SHP77 treated with DMSO at 0.1 percent for 48 hours (cell line): ENCODE data around the gene GLP1R.

ENCODE experiments used
- DNase-seq: peaks from one replicate; lab custom pipeline; 2025; lab: John Stamatoyannopoulos, UW

GLP1R gene

DNA sequence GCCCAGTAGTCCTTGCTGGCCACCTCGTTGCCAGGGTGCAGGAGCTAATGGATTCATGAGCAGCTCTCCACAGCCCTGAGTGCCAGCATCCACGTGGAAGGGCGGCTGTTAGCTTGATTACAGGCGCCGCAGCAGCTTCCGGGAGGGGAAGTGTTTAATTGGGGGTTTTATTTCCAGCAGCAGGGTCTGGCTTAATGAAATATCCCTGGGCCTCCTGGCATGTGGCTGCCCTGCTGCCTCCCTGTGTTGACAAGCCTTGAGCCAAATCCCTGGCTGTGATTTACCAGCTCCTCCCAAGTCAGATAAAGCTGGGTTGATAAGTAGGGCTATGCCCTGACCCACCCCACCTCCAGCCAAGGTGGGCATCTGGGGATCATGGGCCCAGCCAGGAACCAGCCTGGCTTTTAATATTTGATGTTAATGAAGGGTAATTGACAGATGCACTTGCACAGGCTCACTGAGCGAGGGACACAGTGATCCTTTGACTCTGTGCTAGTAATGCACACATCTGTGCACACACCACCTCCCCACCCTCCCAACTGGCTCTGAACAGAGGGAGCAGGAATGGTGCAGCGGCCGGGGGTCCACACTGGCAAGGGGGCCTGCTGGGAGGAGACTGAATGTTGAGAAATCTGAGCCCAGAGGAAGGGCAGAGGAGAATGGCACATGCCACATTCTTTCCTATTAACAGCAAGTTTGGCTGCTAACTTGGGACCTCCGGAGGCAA, 13.6 kb downstream of the GLP1R start:
- no peak for DNase-seq

DNA sequence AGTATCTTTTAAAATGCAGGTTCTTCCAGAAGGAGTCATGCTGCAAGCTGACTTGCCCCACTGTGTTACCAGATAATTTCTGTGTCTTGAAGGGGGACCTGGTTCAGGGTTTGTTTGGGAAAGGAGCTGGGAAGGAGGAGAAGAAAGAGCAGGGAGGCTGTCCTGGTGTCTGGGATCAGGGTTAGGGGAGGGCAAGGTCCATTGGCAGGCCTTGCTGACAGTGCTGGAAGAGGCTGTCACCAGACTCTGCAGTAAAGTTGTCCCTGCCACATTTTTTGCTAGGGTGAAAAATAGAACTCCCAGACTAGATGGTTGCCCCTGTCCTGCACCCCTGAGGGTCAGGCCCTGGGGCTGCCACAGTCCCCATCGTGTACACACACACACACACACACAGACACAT, 14.9 kb downstream of the GLP1R start:
- no peak for DNase-seq

DNA sequence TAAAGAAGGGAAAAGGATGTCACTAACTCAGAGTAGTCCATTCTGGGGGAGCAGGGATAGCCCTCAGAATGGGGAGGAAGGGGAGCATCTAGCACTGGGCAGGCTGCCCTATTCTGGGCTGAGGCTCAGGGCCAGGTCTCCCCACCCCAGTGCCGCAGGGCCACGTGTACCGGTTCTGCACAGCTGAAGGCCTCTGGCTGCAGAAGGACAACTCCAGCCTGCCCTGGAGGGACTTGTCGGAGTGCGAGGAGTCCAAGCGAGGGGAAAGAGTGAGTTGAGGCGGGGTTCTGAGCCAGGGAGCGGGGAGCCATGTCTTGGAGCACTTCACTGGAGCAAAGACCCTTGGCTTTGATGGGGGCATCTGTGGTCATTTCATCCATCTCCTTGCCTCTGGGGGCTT, 17.0 kb downstream of the GLP1R start:
- DNase-seq: no peak

DNA sequence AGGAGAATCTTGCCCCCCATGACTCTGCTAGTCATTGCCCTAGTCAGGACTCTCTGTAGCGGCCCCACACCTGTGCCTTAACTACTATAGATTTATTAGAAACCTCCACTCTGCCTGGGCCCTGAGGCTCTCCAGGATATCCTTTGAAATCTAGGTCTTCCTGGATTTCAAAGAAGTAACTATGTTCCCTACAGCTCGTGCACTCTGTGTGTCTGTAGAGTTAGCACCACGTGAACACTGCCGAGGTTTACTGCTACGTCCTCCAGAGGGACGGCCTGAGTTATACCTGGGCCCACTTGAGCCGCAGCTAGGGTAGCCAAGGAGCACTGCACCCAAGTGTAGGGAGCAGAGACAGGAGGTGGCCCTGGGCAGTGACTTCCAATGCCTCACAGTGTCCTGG, 19.8 kb downstream of the GLP1R start:
- DNase-seq: no peak

DNA sequence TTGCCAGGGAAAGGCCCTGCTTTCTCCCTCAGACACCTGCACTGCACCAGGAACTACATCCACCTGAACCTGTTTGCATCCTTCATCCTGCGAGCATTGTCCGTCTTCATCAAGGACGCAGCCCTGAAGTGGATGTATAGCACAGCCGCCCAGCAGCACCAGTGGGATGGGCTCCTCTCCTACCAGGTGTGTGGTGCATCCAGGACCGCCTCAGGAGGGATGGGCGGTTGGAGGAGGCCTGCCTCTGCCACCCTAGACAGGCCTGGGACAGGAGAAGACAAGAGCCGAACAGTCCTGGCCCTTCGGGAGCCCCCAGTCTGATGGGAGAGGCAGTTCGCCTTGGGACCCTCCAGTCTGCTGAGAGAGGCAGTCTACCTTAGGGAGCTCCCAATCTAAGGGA, 24.2 kb downstream of the GLP1R start:
- DNase-seq: no peak

DNA sequence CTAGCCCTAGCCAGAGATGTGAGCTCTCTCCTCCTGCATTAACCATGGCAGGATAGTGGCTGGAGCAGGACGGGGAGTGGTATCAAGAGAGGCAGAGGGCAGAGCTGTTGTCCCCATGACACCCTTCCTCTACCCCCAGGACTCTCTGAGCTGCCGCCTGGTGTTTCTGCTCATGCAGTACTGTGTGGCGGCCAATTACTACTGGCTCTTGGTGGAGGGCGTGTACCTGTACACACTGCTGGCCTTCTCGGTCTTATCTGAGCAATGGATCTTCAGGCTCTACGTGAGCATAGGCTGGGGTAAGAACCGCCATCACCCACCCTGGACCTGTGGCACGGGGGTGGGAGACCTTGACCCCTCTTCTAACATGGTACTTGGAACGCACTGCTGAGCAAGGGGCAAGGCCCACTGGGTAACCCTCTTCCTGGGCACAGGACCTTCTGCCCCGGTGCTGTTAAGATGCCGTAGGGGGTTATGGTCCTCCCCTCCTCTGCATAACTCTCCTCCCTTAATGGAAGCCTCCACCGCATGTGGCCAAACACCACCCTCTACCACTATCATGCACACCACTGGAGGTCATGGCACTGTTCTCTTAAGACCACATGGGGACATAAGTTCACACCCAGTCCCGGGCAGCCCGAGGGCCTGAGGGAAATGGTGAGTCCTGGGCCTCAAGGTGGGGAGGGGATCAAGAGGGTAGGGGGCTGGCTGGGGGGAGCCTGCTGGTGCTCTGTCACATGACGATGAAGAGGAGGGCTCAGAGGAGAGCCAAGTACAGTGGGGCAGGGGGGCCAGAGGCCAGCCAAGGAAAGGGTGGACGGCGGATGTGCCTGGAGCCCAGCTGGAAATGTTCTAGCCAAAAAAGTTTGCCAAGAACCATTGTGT, 25.1 kb downstream of the GLP1R start:
- no peak for DNase-seq

DNA sequence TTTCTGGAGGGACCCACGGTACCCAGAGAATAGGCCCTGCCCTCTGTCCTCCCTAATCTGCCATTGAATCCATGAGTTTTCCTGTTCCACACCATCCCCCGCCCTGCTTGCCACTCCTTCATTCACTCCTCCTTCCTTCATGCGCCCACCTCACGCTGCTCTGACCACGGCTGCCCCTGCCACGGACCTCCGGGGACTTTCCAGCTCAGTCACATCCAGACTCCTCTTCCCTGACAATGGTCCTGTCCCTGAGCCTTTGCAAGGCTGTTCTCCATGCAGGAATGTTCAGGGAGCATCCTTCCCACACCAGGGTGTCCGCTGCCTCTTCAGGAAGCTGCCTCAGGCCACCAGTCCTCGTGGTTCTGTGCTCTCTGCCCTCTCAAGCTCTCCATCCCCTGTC, 25.9 kb downstream of the GLP1R start:
- no peak for DNase-seq

DNA sequence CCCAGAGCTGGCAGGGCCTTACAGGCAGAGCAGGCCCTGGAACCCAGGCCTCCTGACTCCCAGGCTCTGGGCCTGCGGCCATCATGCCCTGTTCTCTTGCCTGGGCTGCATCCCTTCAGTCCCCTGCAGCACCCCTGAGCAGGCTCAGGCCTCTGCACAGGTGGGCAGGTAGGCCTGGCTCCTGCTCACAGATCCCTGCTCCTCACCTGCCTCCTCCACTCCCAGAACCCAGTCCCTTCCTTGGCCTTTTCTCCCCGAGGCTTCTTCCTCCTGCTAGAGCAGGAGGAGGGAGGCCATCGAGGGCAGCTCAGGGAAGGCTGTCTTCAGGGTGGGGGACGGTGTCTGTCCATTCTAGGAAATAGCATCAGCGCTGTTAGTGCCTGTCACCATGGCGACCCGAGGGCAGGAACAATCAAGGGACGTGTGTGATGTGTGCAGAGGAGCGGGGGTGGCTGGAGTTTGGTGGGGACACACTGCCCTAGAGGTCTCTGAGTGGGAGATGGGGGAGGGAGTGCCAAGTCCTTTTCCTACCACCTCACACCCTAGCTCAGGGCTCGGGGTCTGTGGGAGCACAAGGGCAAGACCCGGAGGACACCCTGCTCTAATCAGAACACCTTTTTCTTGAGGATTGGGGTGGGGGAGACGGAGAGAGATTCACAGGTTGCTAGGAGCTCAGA, 26.6 kb downstream of the GLP1R start:
- DNase-seq: no peak

DNA sequence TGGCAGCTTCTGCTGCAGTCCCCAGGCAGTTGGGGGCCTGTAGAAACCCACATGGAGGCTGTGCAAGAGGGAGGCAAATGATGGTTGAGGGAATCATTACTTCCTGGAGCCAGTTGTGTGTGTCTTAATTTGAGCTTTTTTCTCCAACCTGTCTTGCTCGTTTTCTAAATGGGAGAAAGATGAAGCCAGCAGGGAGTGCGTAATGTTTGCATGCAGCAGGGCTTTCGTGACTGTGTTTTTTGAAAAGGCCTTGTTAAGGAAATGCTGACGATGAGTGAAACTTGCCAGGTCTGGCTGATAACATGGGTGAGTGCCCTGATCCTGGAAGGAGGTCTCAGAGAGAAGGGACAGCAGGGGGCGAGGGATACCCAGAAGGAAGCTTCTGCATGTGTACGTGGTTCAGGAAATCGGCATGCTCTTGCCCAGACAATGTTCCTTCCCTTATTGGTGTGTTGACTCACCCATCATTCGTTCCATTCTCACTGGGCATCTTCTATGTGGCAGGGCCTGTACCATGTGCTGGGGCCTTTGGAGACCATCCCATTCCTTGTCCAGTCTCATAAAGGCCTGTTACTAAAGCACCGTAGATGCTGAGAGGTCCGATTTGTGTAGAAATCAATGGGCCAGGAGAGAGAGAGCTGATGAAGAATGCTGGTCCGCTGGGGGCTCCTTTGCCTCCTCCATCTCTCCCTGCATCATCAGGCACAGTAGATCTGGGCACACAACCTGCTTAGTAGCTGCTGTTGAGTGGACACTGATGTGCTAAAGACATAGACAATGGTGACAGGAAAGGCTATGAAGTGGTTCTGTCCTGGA, 27.4 kb downstream of the GLP1R start:
- DNase-seq: no peak

DNA sequence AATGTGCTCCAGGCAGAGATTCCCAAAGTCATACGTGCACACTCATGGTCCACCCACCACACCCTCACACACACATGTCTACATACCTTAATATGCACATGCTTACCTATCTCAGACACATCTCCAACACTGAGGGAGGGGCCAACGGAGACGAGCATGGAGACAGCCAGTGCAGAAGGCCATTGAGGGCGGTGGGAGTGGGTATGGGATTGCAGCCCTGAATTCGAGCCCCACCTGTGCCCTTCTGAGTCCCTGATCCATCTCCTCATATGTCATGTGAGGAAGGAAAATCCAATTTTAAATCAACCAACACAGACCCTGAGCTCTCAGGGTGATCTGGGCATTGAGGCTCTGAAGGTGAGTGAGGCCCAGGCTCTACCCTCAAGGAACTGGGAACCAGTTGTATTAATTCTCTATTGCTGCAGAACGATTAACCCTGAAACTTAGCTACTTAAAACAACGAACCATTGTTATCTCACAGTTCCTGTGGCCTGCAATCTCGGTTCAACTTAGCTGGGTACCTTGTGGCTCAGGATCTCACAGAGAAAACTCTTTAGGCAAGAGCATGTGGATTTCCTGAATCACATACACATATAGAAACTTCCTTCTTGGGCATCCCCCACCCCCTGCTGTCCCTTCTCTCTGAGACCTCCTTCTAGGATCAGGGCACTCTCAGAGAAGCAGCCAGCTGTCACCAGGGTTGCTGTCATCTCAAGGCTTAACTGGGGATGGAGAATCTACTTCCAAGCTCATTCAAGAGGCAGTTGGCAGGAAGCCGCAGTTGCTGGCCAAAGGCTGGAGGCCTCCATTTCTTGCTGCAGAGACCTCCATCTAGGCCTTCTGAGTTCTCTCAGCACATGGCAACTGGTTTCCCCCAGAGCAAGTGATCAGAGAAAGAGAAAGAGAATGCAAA, 28.3 kb downstream of the GLP1R start:
- no peak for DNase-seq

DNA sequence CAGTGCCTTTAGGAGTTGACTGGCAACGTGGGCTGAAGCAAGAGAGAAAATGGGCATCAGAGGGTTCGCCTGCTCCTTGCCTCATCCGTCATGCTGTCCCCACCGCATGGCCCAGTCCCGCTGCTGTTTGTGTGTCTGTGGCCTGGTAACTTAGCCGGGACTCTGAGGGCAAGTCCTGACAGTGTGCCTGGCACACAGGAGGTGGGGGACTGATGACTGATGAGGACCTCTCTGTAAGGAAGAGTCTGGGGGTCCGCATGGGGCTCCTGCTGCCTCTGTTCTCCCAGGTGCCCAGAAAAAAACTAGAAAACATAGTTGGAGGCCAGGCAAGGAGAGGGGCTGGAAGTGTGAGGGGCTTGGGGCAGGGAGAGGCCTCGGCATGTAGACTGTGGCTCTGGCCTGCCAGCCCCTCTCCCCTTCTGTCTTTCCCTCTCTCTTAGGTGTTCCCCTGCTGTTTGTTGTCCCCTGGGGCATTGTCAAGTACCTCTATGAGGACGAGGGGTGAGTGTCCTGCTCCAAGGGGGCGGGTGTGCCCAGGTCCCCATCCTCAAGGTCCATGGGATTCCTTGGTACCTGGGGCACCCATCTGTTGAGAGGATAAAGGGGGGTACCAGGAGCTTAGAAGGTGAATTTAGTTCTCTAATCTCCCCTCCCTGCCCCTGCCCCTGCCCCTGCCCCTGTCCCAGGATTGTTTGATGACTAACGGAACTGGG, 29.5 kb downstream of the GLP1R start:
- DNase-seq: no peak

DNA sequence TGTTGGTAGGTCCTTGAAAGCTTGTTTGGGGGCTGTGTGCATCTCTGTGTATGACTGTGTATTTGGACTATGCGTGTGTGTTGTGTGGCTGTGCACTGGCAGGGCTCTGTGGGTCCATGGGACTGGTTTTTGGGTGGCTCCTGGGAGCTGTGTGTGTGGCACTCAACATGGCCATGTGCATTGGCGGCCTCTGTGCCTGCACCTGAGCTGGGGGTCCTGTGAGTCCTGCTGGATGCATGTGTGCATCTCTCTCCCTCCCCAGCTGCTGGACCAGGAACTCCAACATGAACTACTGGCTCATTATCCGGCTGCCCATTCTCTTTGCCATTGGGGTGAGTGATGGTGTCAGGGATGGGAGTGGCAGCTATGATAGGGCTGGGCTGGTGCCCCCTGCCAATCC, 30.1 kb downstream of the GLP1R start:
- no peak for DNase-seq

DNA sequence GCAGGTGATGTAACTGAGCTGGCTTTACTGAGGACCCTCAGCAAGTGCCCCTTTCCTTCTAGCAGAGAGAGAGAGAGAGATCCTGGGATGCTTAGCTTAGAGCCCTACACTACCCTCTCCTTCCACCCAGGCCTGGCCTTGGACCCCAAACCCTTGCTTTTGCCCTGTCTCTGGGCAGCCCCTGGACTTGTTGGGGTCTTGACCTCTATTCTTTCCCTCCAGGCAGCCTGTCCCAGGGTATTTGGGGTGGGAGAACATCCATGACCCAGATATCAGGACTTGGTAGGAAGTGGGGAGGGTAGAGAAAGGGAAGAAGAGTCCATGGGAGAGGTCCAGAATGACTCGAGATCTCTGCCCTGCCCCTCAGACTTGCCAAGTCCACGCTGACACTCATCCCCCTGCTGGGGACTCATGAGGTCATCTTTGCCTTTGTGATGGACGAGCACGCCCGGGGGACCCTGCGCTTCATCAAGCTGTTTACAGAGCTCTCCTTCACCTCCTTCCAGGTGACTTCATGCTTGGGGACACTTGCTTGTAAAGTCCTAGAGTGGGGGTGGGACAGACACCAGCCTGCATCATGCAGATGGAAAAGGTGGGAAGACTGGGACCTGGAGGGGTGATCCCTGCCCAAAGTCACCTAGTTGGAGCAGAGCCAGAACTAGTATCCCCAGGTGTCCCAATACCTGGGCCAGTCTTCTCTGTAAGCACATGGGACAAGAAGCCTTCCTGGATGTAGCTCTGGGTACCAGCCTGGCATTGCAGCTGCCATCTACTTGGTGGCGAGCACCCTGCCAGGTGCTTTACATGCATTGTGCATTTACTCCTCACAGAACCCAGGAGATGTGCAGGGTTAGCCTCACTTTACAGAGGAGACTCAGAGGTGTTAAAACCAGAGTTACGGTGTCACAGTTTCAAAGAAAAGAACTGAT, 30.9 kb downstream of the GLP1R start:
- DNase-seq: no peak

DNA sequence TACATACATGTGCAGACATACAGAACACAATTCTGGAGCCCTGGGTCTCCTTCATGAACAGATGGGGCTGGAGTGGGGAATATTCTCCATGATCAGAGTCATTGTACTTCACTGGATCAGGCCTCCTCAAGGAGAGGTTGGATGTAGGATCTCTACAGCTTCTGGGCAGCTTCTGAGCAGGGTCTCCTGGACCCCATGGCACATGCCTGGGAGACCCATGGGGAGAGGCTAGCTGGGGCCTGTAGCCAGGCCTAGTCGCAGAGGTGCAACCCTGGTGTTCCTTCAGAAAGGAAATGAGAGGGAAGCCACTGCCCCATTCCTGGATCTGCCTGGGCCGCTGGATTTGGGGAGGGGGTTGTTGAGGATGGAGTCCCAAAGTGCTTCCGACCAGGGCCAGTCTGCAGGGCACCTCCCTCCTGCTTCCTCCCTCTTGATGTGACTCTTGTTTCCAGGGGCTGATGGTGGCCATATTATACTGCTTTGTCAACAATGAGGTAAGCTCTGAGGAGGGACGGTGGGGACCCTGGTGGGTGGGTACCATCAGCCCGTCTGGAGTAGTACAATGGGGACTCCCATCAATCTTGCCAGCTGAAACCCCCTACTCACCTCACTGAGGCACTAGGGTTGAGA, 31.8 kb downstream of the GLP1R start:
- DNase-seq: no peak

DNA sequence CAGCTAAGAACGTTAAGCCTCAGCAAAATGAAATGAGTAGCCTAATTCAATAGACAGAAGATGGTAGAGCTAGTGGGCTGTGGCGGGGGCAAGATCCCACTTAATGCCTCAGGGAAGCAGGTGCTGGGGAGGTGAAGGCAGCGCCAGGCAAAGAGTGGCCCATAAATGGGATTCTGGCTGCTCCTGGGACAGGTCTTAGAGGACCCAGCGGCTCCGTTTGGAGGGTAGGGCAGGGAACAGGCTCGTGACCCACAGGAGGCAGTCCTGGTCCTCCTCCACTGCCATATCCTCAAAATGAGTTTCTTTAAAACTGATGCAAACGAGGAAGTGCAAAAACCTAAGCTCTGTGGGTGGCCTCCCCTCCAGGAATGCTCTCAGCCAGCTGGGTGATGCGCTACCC, 33.7 kb downstream of the GLP1R start:
- DNase-seq: no peak

DNA sequence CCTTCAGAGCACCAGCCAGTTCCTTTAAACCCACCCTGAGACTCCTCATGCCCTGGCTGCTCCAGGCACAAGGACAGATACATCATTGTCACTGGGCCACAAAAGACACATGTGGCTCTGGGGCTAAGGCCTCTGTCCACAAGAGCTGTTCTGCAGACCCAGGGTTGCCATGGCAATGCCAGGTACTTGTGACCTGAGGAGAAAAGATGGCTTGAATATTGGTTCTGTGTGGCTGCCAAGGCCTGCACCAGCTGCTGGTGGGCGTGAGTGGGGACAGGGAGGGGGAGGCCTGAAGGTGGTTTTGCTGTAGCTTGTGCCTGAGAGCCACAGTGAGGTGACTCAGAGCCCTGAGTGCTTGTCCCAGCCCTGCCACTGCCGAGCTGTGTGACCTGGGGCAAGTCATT, 34.7 kb downstream of the GLP1R start:
- DNase-seq: no peak

DNA sequence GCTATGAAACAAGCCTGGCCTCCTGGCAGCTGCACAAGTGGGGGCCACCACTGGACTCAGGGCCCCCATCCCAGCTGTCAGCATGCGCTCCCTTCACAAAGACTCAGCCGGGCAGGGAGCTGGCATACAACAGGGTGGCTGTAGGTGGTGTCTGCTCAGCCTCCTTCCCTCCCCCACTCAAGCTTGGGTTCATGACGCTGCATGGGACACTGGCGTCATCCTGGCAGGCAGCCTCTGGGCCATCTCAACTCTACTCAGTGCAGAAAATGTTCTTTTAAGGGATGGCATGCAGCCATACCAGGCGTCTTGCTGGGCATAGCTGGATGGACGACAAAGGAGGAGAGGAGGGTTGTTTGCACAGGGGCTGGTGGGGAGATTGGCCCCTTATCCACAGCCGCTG, 35.9 kb downstream of the GLP1R start:
- no peak for DNase-seq

DNA sequence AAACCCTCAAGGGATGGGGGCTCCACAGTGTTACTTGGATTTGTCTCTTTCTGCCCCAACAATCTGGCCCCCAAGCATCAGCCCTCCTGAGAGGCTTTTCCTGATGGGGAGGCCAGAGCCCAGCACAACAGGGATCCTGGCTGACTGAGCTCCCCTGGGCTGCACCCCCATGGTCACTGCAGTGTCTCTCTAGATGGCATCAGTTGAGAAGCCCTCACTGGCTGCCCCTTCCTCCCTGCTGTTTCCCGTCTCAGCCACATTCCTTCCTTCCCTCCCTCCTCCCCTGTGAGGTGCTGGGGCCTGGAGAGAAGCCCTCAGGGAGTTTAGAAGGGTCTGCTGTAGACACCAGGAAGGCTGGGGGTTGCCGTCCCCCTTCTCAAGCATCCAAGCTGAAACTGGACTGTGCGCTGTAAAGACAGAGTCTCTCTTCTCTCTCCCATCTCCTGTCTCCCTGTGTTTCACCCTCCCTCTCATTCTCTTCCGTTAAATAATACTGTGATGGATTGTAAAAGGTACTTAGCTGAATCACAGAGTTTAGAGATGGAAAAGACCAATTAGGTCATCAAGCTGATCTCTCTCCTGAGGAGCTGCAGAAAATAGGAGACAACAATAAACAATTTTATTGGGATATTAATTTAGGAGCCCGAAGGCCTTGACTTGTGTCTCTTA, 36.7 kb downstream of the GLP1R start:
- no peak for DNase-seq
